ENCODE measurements around the gene CTSE.

DNA sequence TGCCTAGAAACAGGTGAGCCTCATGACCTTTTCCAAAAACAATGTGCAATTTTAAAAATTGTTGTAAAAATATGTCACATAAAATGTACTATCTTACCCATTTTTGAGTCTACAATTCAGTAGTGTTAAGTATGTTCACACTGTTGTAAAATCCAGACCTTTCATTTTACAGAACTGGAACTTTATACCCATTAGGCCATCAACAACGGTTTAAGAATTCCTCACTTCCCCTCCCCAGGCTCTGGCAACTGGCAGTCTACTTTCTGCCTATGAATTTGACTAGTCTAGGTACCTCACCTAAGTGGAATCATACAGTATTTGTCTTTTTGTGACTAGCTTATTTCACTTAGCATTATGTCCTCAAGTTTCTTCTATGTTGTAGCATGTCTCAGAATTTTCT lies 8.6 kb downstream of the CTSE start:
- TF ChIP-seq, protein P1, sequence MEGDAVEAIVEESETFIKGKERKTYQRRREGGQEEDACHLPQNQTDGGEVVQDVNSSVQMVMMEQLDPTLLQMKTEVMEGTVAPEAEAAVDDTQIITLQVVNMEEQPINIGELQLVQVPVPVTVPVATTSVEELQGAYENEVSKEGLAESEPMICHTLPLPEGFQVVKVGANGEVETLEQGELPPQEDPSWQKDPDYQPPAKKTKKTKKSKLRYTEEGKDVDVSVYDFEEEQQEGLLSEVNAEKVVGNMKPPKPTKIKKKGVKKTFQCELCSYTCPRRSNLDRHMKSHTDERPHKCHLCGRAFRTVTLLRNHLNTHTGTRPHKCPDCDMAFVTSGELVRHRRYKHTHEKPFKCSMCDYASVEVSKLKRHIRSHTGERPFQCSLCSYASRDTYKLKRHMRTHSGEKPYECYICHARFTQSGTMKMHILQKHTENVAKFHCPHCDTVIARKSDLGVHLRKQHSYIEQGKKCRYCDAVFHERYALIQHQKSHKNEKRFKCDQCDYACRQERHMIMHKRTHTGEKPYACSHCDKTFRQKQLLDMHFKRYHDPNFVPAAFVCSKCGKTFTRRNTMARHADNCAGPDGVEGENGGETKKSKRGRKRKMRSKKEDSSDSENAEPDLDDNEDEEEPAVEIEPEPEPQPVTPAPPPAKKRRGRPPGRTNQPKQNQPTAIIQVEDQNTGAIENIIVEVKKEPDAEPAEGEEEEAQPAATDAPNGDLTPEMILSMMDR (IDR thresholded peaks at IDR 0.05), result no peak
- TF ChIP-seq POLR2A (IDR thresholded peaks at IDR 0.05), result no peak

All from ovary (tissue), 3 donors.